Testis (tissue), 2 donors: ENCODE data around the gene PEMT.
A peak's percentile ranks its signal among the peaks of the same experiment; 100 is the strongest.

Experiments
- POLR2A ChIP-seq: fragments of 450-650 bp; IDR thresholded peaks from one replicate; pipeline ENCODE4 v1.6.1; 2017; ENCODE audit warnings: antibody characterized with exemption, mild to moderate bottlenecking, moderate library complexity
- TF ChIP-seq, protein P1 (sequence below), 3 experiments: fragments of 450-650 bp in 2 of 3; fragments of 200-600 bp in 1 of 3; sonication (generic) in 1 of 3; IDR thresholded peaks; one replicate each; pipeline ENCODE4 v1.5.1; 2016 to 2019; ENCODE audit warnings: antibody characterized with exemption in 3 of 3, mild to moderate bottlenecking in 2 of 3, moderate library complexity in 1 of 3

DNA sequence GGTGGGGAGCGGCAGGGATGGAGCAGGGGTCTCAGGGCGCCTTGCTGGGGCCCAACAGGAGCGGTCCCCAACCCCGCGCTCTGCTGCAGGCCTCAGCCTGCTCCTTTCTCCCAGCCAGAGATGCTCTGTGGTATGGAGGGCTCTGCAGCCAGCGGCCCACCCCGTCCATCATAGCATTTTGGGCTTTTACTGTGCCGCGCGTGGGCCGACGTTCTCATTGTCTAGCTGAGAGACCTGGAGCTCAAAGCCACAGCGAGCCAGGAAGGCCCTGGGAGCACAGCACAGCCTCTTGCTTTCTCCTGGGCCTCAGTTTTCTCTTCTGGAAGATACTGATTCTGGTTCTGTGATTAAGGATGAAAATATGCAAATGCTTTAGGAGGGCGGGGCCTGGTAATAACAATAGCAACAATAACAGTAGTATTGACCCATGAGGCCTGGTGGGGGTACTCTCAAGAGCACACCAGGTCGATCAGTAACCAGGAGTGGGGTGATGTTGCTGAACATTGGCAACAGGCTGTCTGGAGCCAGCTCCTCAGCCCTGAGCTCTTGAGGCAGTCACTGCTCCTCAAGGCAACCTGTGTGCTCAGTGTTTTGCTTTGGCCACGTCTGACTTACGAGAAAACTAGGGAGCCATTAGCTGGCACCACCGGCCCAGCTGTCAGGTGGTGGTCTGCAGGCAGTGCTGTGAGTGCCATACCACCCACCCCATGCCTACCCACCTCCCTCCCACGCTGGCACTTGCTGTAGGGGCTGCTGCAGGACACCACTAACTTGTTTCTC is 94.3 kb downstream of the PEMT start:
- TF ChIP-seq, protein P1, sequence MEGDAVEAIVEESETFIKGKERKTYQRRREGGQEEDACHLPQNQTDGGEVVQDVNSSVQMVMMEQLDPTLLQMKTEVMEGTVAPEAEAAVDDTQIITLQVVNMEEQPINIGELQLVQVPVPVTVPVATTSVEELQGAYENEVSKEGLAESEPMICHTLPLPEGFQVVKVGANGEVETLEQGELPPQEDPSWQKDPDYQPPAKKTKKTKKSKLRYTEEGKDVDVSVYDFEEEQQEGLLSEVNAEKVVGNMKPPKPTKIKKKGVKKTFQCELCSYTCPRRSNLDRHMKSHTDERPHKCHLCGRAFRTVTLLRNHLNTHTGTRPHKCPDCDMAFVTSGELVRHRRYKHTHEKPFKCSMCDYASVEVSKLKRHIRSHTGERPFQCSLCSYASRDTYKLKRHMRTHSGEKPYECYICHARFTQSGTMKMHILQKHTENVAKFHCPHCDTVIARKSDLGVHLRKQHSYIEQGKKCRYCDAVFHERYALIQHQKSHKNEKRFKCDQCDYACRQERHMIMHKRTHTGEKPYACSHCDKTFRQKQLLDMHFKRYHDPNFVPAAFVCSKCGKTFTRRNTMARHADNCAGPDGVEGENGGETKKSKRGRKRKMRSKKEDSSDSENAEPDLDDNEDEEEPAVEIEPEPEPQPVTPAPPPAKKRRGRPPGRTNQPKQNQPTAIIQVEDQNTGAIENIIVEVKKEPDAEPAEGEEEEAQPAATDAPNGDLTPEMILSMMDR (IDR thresholded peaks at IDR 0.05): peak in 1 of 3 experiments; percentile 4
- no peak for TF ChIP-seq POLR2A
